ENCODE results near the gene ARPC3.
A peak's percentile ranks its signal among the peaks of the same experiment; 100 is the strongest.

Gene ARPC3

DNA sequence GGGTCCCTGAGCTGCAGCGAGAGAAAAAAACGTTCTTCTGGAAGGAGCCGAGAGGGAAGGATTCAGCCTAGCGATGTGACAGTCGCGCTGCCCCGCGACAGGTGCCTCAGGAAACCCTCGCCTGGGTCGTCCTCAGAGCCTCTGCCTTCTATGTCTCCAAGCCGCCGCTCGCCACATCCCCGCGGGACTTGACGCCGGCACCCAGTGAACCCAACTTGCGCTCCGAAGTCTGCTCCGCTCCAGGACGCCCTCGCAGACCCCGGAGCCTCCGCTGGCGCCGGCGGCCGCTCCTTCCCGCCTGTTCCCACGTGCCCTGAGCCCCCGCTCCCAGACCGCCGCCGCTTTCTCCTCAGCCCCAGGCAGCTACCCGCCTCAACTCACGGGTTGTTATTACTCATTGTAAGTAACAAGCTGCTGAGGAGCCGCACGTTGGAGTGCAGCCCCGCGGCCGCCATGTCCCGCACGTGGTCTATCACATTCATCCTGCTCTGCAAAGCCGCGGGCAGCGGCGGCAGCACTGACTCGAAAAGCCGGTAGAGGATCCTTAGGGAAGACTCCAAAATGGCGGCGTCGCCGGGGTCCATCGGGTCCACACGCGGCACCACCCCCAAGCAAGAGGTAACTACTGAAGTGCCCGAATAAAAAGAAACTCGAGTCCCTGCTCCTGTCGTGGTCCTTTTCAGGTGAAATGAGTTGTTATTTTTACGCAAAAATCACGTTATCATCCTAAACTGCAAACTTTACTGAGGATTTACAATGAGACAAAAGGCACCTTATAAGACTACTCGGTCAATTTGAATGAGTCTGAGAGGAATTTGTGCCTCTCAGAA lies 46.8 kb downstream of the ARPC3 start, which contains the start of gene ANAPC7:
TSS of gene ANAPC7 (minus strand) at position 563 of the 830 bp plus-strand sequence. CDS start at position 482, 81 bp downstream.
- TF ChIP-seq, protein P1, sequence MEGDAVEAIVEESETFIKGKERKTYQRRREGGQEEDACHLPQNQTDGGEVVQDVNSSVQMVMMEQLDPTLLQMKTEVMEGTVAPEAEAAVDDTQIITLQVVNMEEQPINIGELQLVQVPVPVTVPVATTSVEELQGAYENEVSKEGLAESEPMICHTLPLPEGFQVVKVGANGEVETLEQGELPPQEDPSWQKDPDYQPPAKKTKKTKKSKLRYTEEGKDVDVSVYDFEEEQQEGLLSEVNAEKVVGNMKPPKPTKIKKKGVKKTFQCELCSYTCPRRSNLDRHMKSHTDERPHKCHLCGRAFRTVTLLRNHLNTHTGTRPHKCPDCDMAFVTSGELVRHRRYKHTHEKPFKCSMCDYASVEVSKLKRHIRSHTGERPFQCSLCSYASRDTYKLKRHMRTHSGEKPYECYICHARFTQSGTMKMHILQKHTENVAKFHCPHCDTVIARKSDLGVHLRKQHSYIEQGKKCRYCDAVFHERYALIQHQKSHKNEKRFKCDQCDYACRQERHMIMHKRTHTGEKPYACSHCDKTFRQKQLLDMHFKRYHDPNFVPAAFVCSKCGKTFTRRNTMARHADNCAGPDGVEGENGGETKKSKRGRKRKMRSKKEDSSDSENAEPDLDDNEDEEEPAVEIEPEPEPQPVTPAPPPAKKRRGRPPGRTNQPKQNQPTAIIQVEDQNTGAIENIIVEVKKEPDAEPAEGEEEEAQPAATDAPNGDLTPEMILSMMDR (IDR thresholded peaks at IDR 0.05; ENCODE audit: extremely low read depth, missing control alignments) = no peak
- peak; percentile 92 for DNase-seq (ENCODE audit: low spot score)
